ENCODE measurements around the gene NRXN2. TPM values are rescaled to one million over a fixed set of nuclear protein-coding genes. Genes with fewer than 3 reads are reported as not detected.

The NRXN2 gene
- total RNA-seq, 1 donor = 1.6 TPM

- no peak for DNase-seq (ENCODE audit: low read depth in 2 of 3, low spot score in 2 of 3)
Measured at GRCh38 chr11:64685536-64685935, 37.5 kb downstream of the NRXN2 start.

- no peak for DNase-seq (ENCODE audit: low read depth in 2 of 3, low spot score in 2 of 3)
Measured at GRCh38 chr11:64684357-64684756, 38.6 kb downstream of the NRXN2 start.

GRCh38 chr11:64681171-64681570 lies 41.8 kb downstream of the NRXN2 start:
- DNase-seq (ENCODE audit: low read depth in 2 of 3, low spot score in 2 of 3) = no peak

GRCh38 chr11:64679846-64680245 lies 43.2 kb downstream of the NRXN2 start:
- no peak for DNase-seq (ENCODE audit: low read depth in 2 of 3, low spot score in 2 of 3)

GRCh38 chr11:64677441-64678023 lies 45.5 kb downstream of the NRXN2 start:
- no peak for DNase-seq (ENCODE audit: low read depth in 2 of 3, low spot score in 2 of 3)

GRCh38 chr11:64676261-64676615 lies 46.8 kb downstream of the NRXN2 start:
- no peak for DNase-seq (ENCODE audit: low read depth in 2 of 3, low spot score in 2 of 3)

GRCh38 chr11:64675450-64676260 lies 47.3 kb downstream of the NRXN2 start:
- DNase-seq (ENCODE audit: low read depth in 2 of 3, low spot score in 2 of 3) = peak in 2 of 3 donors; percentile 47 to 62

GRCh38 chr11:64674774-64675173 lies 48.2 kb downstream of the NRXN2 start:
- no peak for DNase-seq (ENCODE audit: low read depth in 2 of 3, low spot score in 2 of 3)

- no peak for DNase-seq (ENCODE audit: low read depth in 2 of 3, low spot score in 2 of 3)
Measured at GRCh38 chr11:64673279-64673678, 49.7 kb downstream of the NRXN2 start.

GRCh38 chr11:64672875-64673274 lies 50.1 kb downstream of the NRXN2 start:
- DNase-seq (ENCODE audit: low read depth in 2 of 3, low spot score in 2 of 3) = no peak

- DNase-seq (ENCODE audit: low read depth in 2 of 3, low spot score in 2 of 3) = no peak
Measured at GRCh38 chr11:64670975-64671374, 52.0 kb downstream of the NRXN2 start.

- no peak for DNase-seq (ENCODE audit: low read depth in 2 of 3, low spot score in 2 of 3)
Measured at GRCh38 chr11:64667154-64667745, 55.7 kb downstream of the NRXN2 start.

GRCh38 chr11:64665411-64665821 lies 57.6 kb downstream of the NRXN2 start:
- DNase-seq (ENCODE audit: low read depth in 2 of 3, low spot score in 2 of 3) = no peak

- peak in 2 of 3 donors; percentile 62 to 88 for DNase-seq (ENCODE audit: low read depth in 2 of 3, low spot score in 2 of 3)
Measured at GRCh38 chr11:64664236-64664870, 58.6 kb downstream of the NRXN2 start.

GRCh38 chr11:64663656-64664055 lies 59.3 kb downstream of the NRXN2 start:
- DNase-seq (ENCODE audit: low read depth in 2 of 3, low spot score in 2 of 3) = no peak

- DNase-seq (ENCODE audit: low read depth in 2 of 3, low spot score in 2 of 3) = no peak
Measured at GRCh38 chr11:64661614-64662013, 61.4 kb downstream of the NRXN2 start.

- no peak for DNase-seq (ENCODE audit: low read depth in 2 of 3, low spot score in 2 of 3)
Measured at GRCh38 chr11:64661146-64661545, 61.9 kb downstream of the NRXN2 start.

- no peak for DNase-seq (ENCODE audit: low read depth in 2 of 3, low spot score in 2 of 3)
Measured at GRCh38 chr11:64660706-64661105, 62.3 kb downstream of the NRXN2 start.

- DNase-seq (ENCODE audit: low read depth in 2 of 3, low spot score in 2 of 3) = no peak
Measured at GRCh38 chr11:64660205-64660604, 62.8 kb downstream of the NRXN2 start.

- DNase-seq (ENCODE audit: low read depth in 2 of 3, low spot score in 2 of 3) = no peak
Measured at GRCh38 chr11:64659417-64660144, 63.4 kb downstream of the NRXN2 start.

GRCh38 chr11:64658265-64658664 lies 64.7 kb downstream of the NRXN2 start:
- DNase-seq (ENCODE audit: low read depth in 2 of 3, low spot score in 2 of 3) = no peak
